HepG2 (cell line): ENCODE measurements around the gene MPPE1. TPM values are rescaled to one million over a fixed set of nuclear protein-coding genes. Genes with fewer than 3 reads are reported as not detected.

Source experiments
- polyA plus RNA-seq, 8 experiments: library from polyadenylated mRNA; depleted of rRNA in 3 of 8; stranded (reverse) in 7 of 8; unstranded in 1 of 8; fragments of >200 nt; fragmentation: Illumina TruSeq in 4 of 8; extraction: Trizol in 4 of 8; gene quantifications; 2 replicates each; pipeline versions ENCODE4 v1.2.1 to v1.2.3, GENCODE V29; 2011 to 2016; ENCODE audit warnings: low read depth in 4 of 8, missing spikeins in 1 of 8, mixed read lengths in 1 of 8; ENCODE audit not compliant: insufficient read depth in 1 of 8
- total RNA-seq, 5 experiments: library from RNA; depleted of rRNA; stranded (reverse); fragments of >200 nt; fragmentation: Illumina TruSeq; extraction: Trizol; gene quantifications; 2 replicates each; pipeline ENCODE4 v1.2.3, GENCODE V29; 2016; ENCODE audit warnings: low read depth in 1 of 5

Gene MPPE1
- total and polyA plus RNA-seq, 2 of the 13 experiments (the other 11 are each of a cell fraction or from before 2014, with no cell fraction given), result 9.6 to 11.9 TPM

Other genes starting within 250 kb of the MPPE1 start
- 1.3 and 1.4 TPM in 2 replicates for gene GNAL, start 219.1 kb downstream of the MPPE1 start, total RNA-seq (2016; rRNA removed; fragmentation: Illumina TruSeq; extraction: Trizol)
- gene GNAL, start 219.1 kb downstream of the MPPE1 start, polyA plus RNA-seq (2011; rRNA removed), result 0.63 and 0.87 TPM in 2 replicates
- gene CHMP1B, start 56.9 kb downstream of the MPPE1 start, total RNA-seq (2016; rRNA removed; fragmentation: Illumina TruSeq; extraction: Trizol), result 18.8 and 24.0 TPM in 2 replicates
- gene CHMP1B, start 56.9 kb downstream of the MPPE1 start, polyA plus RNA-seq (2011; rRNA removed), result 19.1 and 20.2 TPM in 2 replicates
- gene IMPA2, start 73.2 kb upstream of the MPPE1 start, total RNA-seq (2016; rRNA removed; fragmentation: Illumina TruSeq; extraction: Trizol), result 65.4 and 71.8 TPM in 2 replicates
- gene IMPA2, start 73.2 kb upstream of the MPPE1 start, polyA plus RNA-seq (2011; rRNA removed), result 28.8 and 37.8 TPM in 2 replicates
- gene ANKRD62, start 185.5 kb upstream of the MPPE1 start, total RNA-seq (2016; rRNA removed; fragmentation: Illumina TruSeq; extraction: Trizol), result not detected in 2 replicates
- not detected in 2 replicates for gene ANKRD62, start 185.5 kb upstream of the MPPE1 start, polyA plus RNA-seq (2011; rRNA removed)